ENCODE results near the gene TNRC18.
"Not testable (repeated sequence)": the region's sequence is repeated elsewhere in the genome, so short reads cannot be mapped to it uniquely, and the experiment has no call there.

Gene TNRC18

GRCh38 chr7:5260530-5261068, 163.0 kb downstream of the TNRC18 start:
- DNase-seq = not testable (repeated sequence)

All from NCI-H1092 treated with DMSO at 0.1 percent for 48 hours (cell line).